Thymus (tissue), 11 donors: Measurements from ENCODE around the gene ARHGEF19. TPM values are rescaled to one million over a fixed set of nuclear protein-coding genes. Genes with fewer than 3 reads are reported as not detected.

Experiments
- DNase-seq, 9 donors: peaks; one replicate each; pipeline ENCODE4 v3.0.0-alpha.2; 2013; ENCODE audit warnings: low spot score in 9 of 9, low read depth in 6 of 9, missing footprints in 1 of 9
- H3K27ac ChIP-seq, 2 donors: one replicate each; pipeline ENCODE4 v1.5.1; 2013; ENCODE audit warnings: control low read depth in 1 of 2, low read depth in 1 of 2, low read length in 1 of 2, mild to moderate bottlenecking in 1 of 2, moderate library complexity in 1 of 2
- H3K27me3 ChIP-seq, 2 donors: one replicate each; pipeline ENCODE4 v1.5.1; 2013; ENCODE audit warnings: low read length in 1 of 2; ENCODE audit not compliant: control insufficient read depth in 2 of 2, insufficient read depth in 1 of 2
- H3K36me3 ChIP-seq, 2 donors: one replicate each; pipeline ENCODE4 v1.5.1; 2013; ENCODE audit warnings: low read length in 1 of 2, mild to moderate bottlenecking in 1 of 2, moderate library complexity in 1 of 2; ENCODE audit not compliant: control insufficient read depth in 2 of 2, insufficient read depth in 2 of 2
- H3K4me1 ChIP-seq, 2 donors: one replicate each; pipeline ENCODE4 v1.5.1; 2013; ENCODE audit warnings: low read length in 2 of 2; ENCODE audit not compliant: control insufficient read depth in 2 of 2, insufficient read depth in 2 of 2
- H3K4me3 ChIP-seq, 2 donors: one replicate each; pipeline ENCODE4 v1.5.1; 2013; ENCODE audit warnings: low read length in 2 of 2, control low read depth in 1 of 2, mild to moderate bottlenecking in 1 of 2
- H3K9me3 ChIP-seq, 2 donors: one replicate each; pipeline ENCODE4 v1.5.1; 2013; ENCODE audit warnings: low read length in 1 of 2, mild to moderate bottlenecking in 1 of 2; ENCODE audit not compliant: control insufficient read depth in 2 of 2, insufficient read depth in 1 of 2
- WGBS: extraction: QIAGEN DNeasy Blood & Tissue Kit; methylation state at CpG from one replicate; pipeline ENCODE4 v1.1.7; 2013; 5-methylcytosine and 5-hydroxymethylcytosine counted together
- polyA plus RNA-seq: library from polyadenylated mRNA; stranded (reverse); fragments of 200-250 nt; gene quantifications from one replicate; pipeline ENCODE4 v1.2.3, GENCODE V29; 2013
- total RNA-seq: library from RNA; stranded (reverse); fragments of 120-200 nt; gene quantifications from one replicate; pipeline ENCODE4 v1.2.4, GENCODE V29; 2013
- donor health status: healthy.

Gene ARHGEF19
- total and polyA plus RNA-seq, 2 donors, result 2.2 to 9.6 TPM

GRCh38 chr1:16204634-16205333 is 7.7 kb downstream of the ARHGEF19 start:
- Histone ChIP-seq H3K4me1 (peaks cover 10 to 20% of the 10 kb centered on the region in 2 donors), H3K27ac (no peak overlapping the region), H3K9me3 (peaks cover 0 to 4% of the 10 kb centered on the region in 2 donors), H3K36me3 (peaks cover 0 to 10% of the 10 kb centered on the region in 2 donors), H3K4me3 (no peak overlapping the region), H3K27me3 (peaks cover 0 to 8% of the 10 kb centered on the region in 2 donors)
- DNase-seq, result peak in 3 of 9 donors; percentile 15 to 55 (median 45)
- WGBS, result 85% methylated on average over 12 of the region's 12 CpGs

GRCh38 chr1:16204216-16204615 is 8.2 kb downstream of the ARHGEF19 start:
- peaks cover 0 to 10% of the 10 kb centered on the region in 2 donors for H3K36me3 ChIP-seq
- no peak for DNase-seq
- H3K9me3 ChIP-seq, result peaks cover 0 to 4% of the 10 kb centered on the region in 2 donors
- H3K4me1 ChIP-seq, result peaks cover 10 to 20% of the 10 kb centered on the region in 2 donors
- 97% methylated on average over 2 of the region's 2 CpGs for WGBS
- H3K27ac ChIP-seq, result no peak overlapping the region
- no peak overlapping the region for H3K4me3 ChIP-seq
- H3K27me3 ChIP-seq, result peaks cover 0 to 8% of the 10 kb centered on the region in 2 donors

GRCh38 chr1:16203550-16203949 is 8.9 kb downstream of the ARHGEF19 start:
- DNase-seq, result no peak
- H3K4me3 ChIP-seq, result no peak overlapping the region
- WGBS, result 50% methylated on average over 3 of the region's 3 CpGs
- H3K36me3 ChIP-seq, result peaks cover 0 to 10% of the 10 kb centered on the region in 2 donors
- H3K27me3 ChIP-seq, result peaks cover 0 to 5% of the 10 kb centered on the region in 2 donors
- H3K9me3 ChIP-seq, result peaks cover 0 to 4% of the 10 kb centered on the region in 2 donors
- no peak overlapping the region for H3K27ac ChIP-seq
- H3K4me1 ChIP-seq, result peaks cover 10 to 20% of the 10 kb centered on the region in 2 donors

- peaks cover 0 to 3% of the 10 kb centered on the region in 2 donors for H3K27me3 ChIP-seq
- peaks cover 7 to 18% of the 10 kb centered on the region in 2 donors for H3K4me1 ChIP-seq
- H3K27ac ChIP-seq, result no peak overlapping the region
- WGBS, result 96% methylated on average over 24 of the region's 24 CpGs
- no peak overlapping the region for H3K4me3 ChIP-seq
- H3K36me3 ChIP-seq, result peaks cover 0 to 10% of the 10 kb centered on the region in 2 donors
- H3K9me3 ChIP-seq, result peaks cover 0 to 4% of the 10 kb centered on the region in 2 donors
- DNase-seq, result no peak
Observed at GRCh38 chr1:16202281-16203210, 9.9 kb downstream of the ARHGEF19 start.

GRCh38 chr1:16199700-16200099 is 12.8 kb downstream of the ARHGEF19 start:
- WGBS, result 96% methylated on average over 4 of the region's 4 CpGs
- H3K36me3 ChIP-seq, result peaks cover 0 to 10% of the 10 kb centered on the region in 2 donors
- no peak overlapping the region for H3K27ac ChIP-seq

GRCh38 chr1:16199157-16199501 is 13.3 kb downstream of the ARHGEF19 start:
- DNase-seq, result no peak
- Histone ChIP-seq H3K27me3 (no peaks in the 10 kb centered on the region), H3K4me3 (no peak overlapping the region), H3K9me3 (no peaks in the 10 kb centered on the region), H3K36me3 (peaks cover 0 to 9% of the 10 kb centered on the region in 2 donors), H3K4me1 (no peaks in the 10 kb centered on the region), H3K27ac (no peak overlapping the region)
- WGBS, result 71% methylated on average over 1 of the region's 1 CpG

More at GRCh38 chr1:16199700-16200099, 12.8 kb downstream of the ARHGEF19 start:
- no peaks in the 10 kb centered on the region for H3K4me1 ChIP-seq
- H3K27me3 ChIP-seq, result no peaks in the 10 kb centered on the region
- H3K4me3 ChIP-seq, result no peak overlapping the region
- no peaks in the 10 kb centered on the region for H3K9me3 ChIP-seq
- DNase-seq, result no peak

- no peak for DNase-seq
- Histone ChIP-seq H3K27ac (no peak overlapping the region), H3K4me1 (no peaks in the 10 kb centered on the region), H3K27me3 (no peaks in the 10 kb centered on the region), H3K9me3 (no peaks in the 10 kb centered on the region), H3K4me3 (no peak overlapping the region), H3K36me3 (peaks cover 0 to 7% of the 10 kb centered on the region in 2 donors)
- 96% methylated on average over 8 of the region's 8 CpGs for WGBS
Observed at GRCh38 chr1:16198444-16199156, 13.9 kb downstream of the ARHGEF19 start.

- WGBS, result 64% methylated on average over 3 of the region's 3 CpGs
Observed at GRCh38 chr1:16196874-16197273, 15.6 kb downstream of the ARHGEF19 start.

More at GRCh38 chr1:16196874-16197273, 15.6 kb downstream of the ARHGEF19 start:
- Histone ChIP-seq H3K4me3 (no peak overlapping the region), H3K36me3 (peaks cover 0 to 4% of the 10 kb centered on the region in 2 donors), H3K27me3 (peaks cover 0 to 4% of the 10 kb centered on the region in 2 donors), H3K27ac (no peak overlapping the region), H3K4me1 (no peaks in the 10 kb centered on the region), H3K9me3 (peaks cover 0 to 3% of the 10 kb centered on the region in 2 donors)
- DNase-seq, result no peak
